HepG2 (cell line): ENCODE results near the gene NINL. TPM values are rescaled to one million over a fixed set of nuclear protein-coding genes. Genes with fewer than 3 reads are reported as not detected.

Experiments used
- CBX5 ChIP-seq: sonication (generic); formaldehyde crosslinking; IDR thresholded peaks from 2 replicates; pipeline ENCODE4 v1.4.0; 2020; ENCODE audit warnings: missing genetic modification reagents, borderline replicate concordance
- MAFF ChIP-seq: IDR thresholded peaks from 2 replicates; pipeline ENCODE4 v1.6.1; 2011; ENCODE audit warnings: low read depth, low read length, improper control_type of control experiment
- MATR3 ChIP-seq: sonication (generic); formaldehyde crosslinking; IDR thresholded peaks from 2 replicates; pipeline ENCODE4 v1.4.0; 2020; ENCODE audit warnings: missing genetic modification reagents
- MYNN ChIP-seq: sonication (generic); formaldehyde crosslinking; IDR thresholded peaks from 2 replicates; pipeline ENCODE4 v1.4.0; 2020; ENCODE audit warnings: mild to moderate bottlenecking, low read depth, missing genetic modification reagents
- SRY ChIP-seq: sonication (generic); formaldehyde crosslinking; IDR thresholded peaks from 2 replicates; pipeline ENCODE4 v1.8.0; 2022; ENCODE audit warnings: mild to moderate bottlenecking, missing genetic modification reagents
- TERF1 ChIP-seq: sonication (generic); formaldehyde crosslinking; IDR thresholded peaks from 2 replicates; pipeline ENCODE4 v1.8.0; 2022; ENCODE audit warnings: mild to moderate bottlenecking, missing genetic modification reagents, moderate library complexity
- USF2 ChIP-seq, 2 experiments: sonication (generic) in 1 of 2; formaldehyde crosslinking in 1 of 2; IDR thresholded peaks; 2 replicates each; pipeline versions ENCODE4 v1.5.1 to v1.6.1; 2011 to 2020; ENCODE audit warnings: borderline replicate concordance in 1 of 2, low read depth in 1 of 2, low read length in 1 of 2, mild to moderate bottlenecking in 1 of 2, missing genetic modification reagents in 1 of 2, moderate library complexity in 1 of 2
- YEATS2 ChIP-seq: sonication (generic); formaldehyde crosslinking; IDR thresholded peaks from 2 replicates; pipeline ENCODE4 v1.4.0; 2020; ENCODE audit warnings: missing genetic modification reagents, borderline replicate concordance
- ZBTB21 ChIP-seq: sonication (generic); formaldehyde crosslinking; IDR thresholded peaks from 2 replicates; pipeline ENCODE4 v1.4.0; 2020; ENCODE audit warnings: missing genetic modification reagents
- ZBTB4 ChIP-seq: sonication (generic); formaldehyde crosslinking; IDR thresholded peaks from 2 replicates; pipeline ENCODE4 v1.4.0; 2020; ENCODE audit warnings: missing genetic modification reagents, mild to moderate bottlenecking, borderline replicate concordance
- ZNF609 ChIP-seq: sonication (generic); formaldehyde crosslinking; IDR thresholded peaks from 2 replicates; pipeline ENCODE4 v1.4.0; 2020; ENCODE audit warnings: mild to moderate bottlenecking, missing genetic modification reagents, borderline replicate concordance
- ZNF781 ChIP-seq: sonication (generic); formaldehyde crosslinking; IDR thresholded peaks from 2 replicates; pipeline ENCODE4 v1.5.1; 2020; ENCODE audit warnings: borderline replicate concordance, mild to moderate bottlenecking, missing genetic modification reagents; ENCODE audit errors: not compliant biosample characterization
- ZNF841 ChIP-seq: sonication (generic); formaldehyde crosslinking; IDR thresholded peaks from 2 replicates; pipeline ENCODE4 v1.8.1; 2023; ENCODE audit warnings: missing genetic modification reagents, borderline replicate concordance
- ZXDC ChIP-seq: sonication (generic); formaldehyde crosslinking; IDR thresholded peaks from 2 replicates; pipeline ENCODE4 v1.5.0; 2020; ENCODE audit warnings: mild to moderate bottlenecking, missing genetic modification reagents
- polyA plus RNA-seq, 8 experiments: library from polyadenylated mRNA; depleted of rRNA in 3 of 8; stranded (reverse) in 7 of 8; unstranded in 1 of 8; fragments of >200 nt; fragmentation: Illumina TruSeq in 4 of 8; extraction: Trizol in 4 of 8; gene quantifications; 2 replicates each; pipeline versions ENCODE4 v1.2.1 to v1.2.3, GENCODE V29; 2011 to 2016; ENCODE audit warnings: low read depth in 4 of 8, missing spikeins in 1 of 8, mixed read lengths in 1 of 8; ENCODE audit not compliant: insufficient read depth in 1 of 8
- total RNA-seq, 5 experiments: library from RNA; depleted of rRNA; stranded (reverse); fragments of >200 nt; fragmentation: Illumina TruSeq; extraction: Trizol; gene quantifications; 2 replicates each; pipeline ENCODE4 v1.2.3, GENCODE V29; 2016; ENCODE audit warnings: low read depth in 1 of 5

The NINL gene
- total and polyA plus RNA-seq, 2 of the 13 experiments (the other 11 are each of a cell fraction or from before 2014, with no cell fraction given): 32.3 to 34.3 TPM

- no peak for TF ChIP-seq ZBTB4
- TF ChIP-seq YEATS2 (CRISPR knock-in tag): peak; percentile 60; the same call in 1 of the 2 replicates
- 0 out of 2 replicates have a peak, but pooled peaks have one; percentile 19 for TF ChIP-seq ZNF609 (CRISPR knock-in tag)
- TF ChIP-seq USF2 (IDR thresholded peaks at IDR 0.05; ENCODE audit: low read depth, low read length): no peak
- TF ChIP-seq USF2 (CRISPR knock-in tag; IDR thresholded peaks at IDR 0.05; ENCODE audit: borderline replicate concordance): no peak
- TF ChIP-seq MATR3 (CRISPR knock-in tag): no peak
- TF ChIP-seq ZNF781 (CRISPR knock-in tag): no peak
- TF ChIP-seq ZNF841 (CRISPR knock-in tag): no peak
- no peak for TF ChIP-seq ZXDC
- TF ChIP-seq CBX5 (CRISPR knock-in tag): no peak
- peak; percentile 69; the same call in 1 of the 2 replicates for TF ChIP-seq ZBTB21 (CRISPR knock-in tag)
- TF ChIP-seq TERF1 (CRISPR knock-in tag): no peak
- no peak for TF ChIP-seq SRY (CRISPR knock-in tag)
- TF ChIP-seq MAFF: no peak
- no peak for TF ChIP-seq MYNN (CRISPR knock-in tag)
These were observed 59.5 kb downstream of the NINL start (continued) for GRCh38 chr20:25525867-25526266.
